Calu3 (cell line): ENCODE measurements around the gene CEACAM1. TPM values are rescaled to one million over a fixed set of nuclear protein-coding genes. Genes with fewer than 3 reads are reported as not detected.

Source experiments
- BruUV-seq: library from RNA; stranded (reverse); fragments of 400-500 nt; replicated peaks from 2 replicates; lab custom pipeline; 2021; lab: Mats Ljungman, UMichigan
- CTCF ChIA-PET: fragments of 300-600 bp; sonication (Branson Sonifier 250); formaldehyde crosslinking; loops from one replicate; lab custom pipeline; 2022; ENCODE audit warnings: antibody characterized with exemption; lab: Charles Lee
- DNase-seq: peaks from one replicate; pipeline ENCODE4 v3.0.0; 2022
- H3K27ac Mint-ChIP-seq: one replicate; pipeline ENCODE4 v1.8.0; 2022; ENCODE audit warnings: mixed read lengths; ENCODE audit not compliant: unreplicated experiment
- H3K27me3 Mint-ChIP-seq: one replicate; pipeline ENCODE4 v1.8.0; 2022; ENCODE audit warnings: mixed read lengths; ENCODE audit not compliant: unreplicated experiment
- H3K36me3 Mint-ChIP-seq: one replicate; pipeline ENCODE4 v1.8.0; 2022; ENCODE audit warnings: mild to moderate bottlenecking, moderate library complexity, mixed read lengths; ENCODE audit not compliant: insufficient read depth, unreplicated experiment
- H3K4me1 Mint-ChIP-seq: one replicate; pipeline ENCODE4 v1.8.0; 2022; ENCODE audit warnings: mild to moderate bottlenecking, low read depth, mixed read lengths; ENCODE audit not compliant: unreplicated experiment
- H3K4me3 Mint-ChIP-seq: one replicate; pipeline ENCODE4 v1.8.0; 2022; ENCODE audit warnings: mild to moderate bottlenecking, low read depth, moderate library complexity, mixed read lengths; ENCODE audit not compliant: unreplicated experiment
- H3K9me3 Mint-ChIP-seq: one replicate; pipeline ENCODE4 v1.8.0; 2022; ENCODE audit warnings: low read depth, mixed read lengths; ENCODE audit not compliant: unreplicated experiment
- CTCF ChIP-seq: fragments of 200-600 bp; IDR thresholded peaks from one replicate; pipeline ENCODE4 v1.8.0; 2022; ENCODE audit warnings: antibody characterized with exemption; ENCODE audit not compliant: unreplicated experiment
- intact Hi-C: fragments of 100-400 bp; cut with micrococcal nuclease; formaldehyde crosslinking; loops from one replicate; pipeline ENCODE4 v1.10.0; 2022; ENCODE audit not compliant: unreplicated experiment
- total RNA-seq: library from RNA; stranded (reverse); gene quantifications from 2 replicates; pipeline ENCODE4 v1.2.3, GENCODE V29; 2022

The CEACAM1 gene
- total RNA-seq, 1 experiment from 2014 or later: 132 TPM

GRCh38 chr19:42477117-42477516 lies 51.2 kb downstream of the CEACAM1 start:
- Mint-ChIP-seq H3K9me3 (peaks cover 3% of the 10 kb centered on the region), H3K4me3 (no peak overlapping the region), H3K4me1 (peaks cover 42% of the 10 kb centered on the region), H3K36me3 (no peaks in the 10 kb centered on the region), H3K27me3 (no peaks in the 10 kb centered on the region), H3K27ac (no peak overlapping the region)
- no peak for TF ChIP-seq CTCF
- intact Hi-C loops: no loop called here
- BruUV-seq: no TSS peak
- DNase-seq: no peak
- CTCF ChIA-PET: no interaction called here

- H3K4me3 Mint-ChIP-seq: no peak overlapping the region
- peaks cover 7% of the 10 kb centered on the region for H3K36me3 Mint-ChIP-seq
- no peak for TF ChIP-seq CTCF
- no peak overlapping the region for H3K27ac Mint-ChIP-seq
- no peaks in the 10 kb centered on the region for H3K9me3 Mint-ChIP-seq
- intact Hi-C loops: no loop called here
- peaks cover 36% of the 10 kb centered on the region for H3K4me1 Mint-ChIP-seq
- CTCF ChIA-PET: no interaction called here
- no peak for DNase-seq
- no peaks in the 10 kb centered on the region for H3K27me3 Mint-ChIP-seq
- no TSS peak for BruUV-seq
Observed at GRCh38 chr19:42475366-42475765, 52.9 kb downstream of the CEACAM1 start.

- Mint-ChIP-seq H3K27me3 (no peaks in the 10 kb centered on the region), H3K4me1 (peaks cover 36% of the 10 kb centered on the region), H3K4me3 (no peak overlapping the region), H3K27ac (no peak overlapping the region), H3K9me3 (no peaks in the 10 kb centered on the region), H3K36me3 (peaks cover 7% of the 10 kb centered on the region)
- BruUV-seq: no TSS peak
- intact Hi-C loops: no loop called here
- TF ChIP-seq CTCF: no peak
- no peak for DNase-seq
- CTCF ChIA-PET: interaction anchor here (0.6 kb wide), 1 partner anchor 27 kb away, joined by 3 read pairs; no protein-coding TSS in a partner anchor
Observed at GRCh38 chr19:42474743-42475142, 53.5 kb downstream of the CEACAM1 start.

- no peak overlapping the region for H3K27ac Mint-ChIP-seq
- peaks cover 7% of the 10 kb centered on the region for H3K36me3 Mint-ChIP-seq
- no peak for TF ChIP-seq CTCF
- no peak for DNase-seq
- H3K4me3 Mint-ChIP-seq: no peak overlapping the region
- peaks cover 32% of the 10 kb centered on the region for H3K4me1 Mint-ChIP-seq
- H3K9me3 Mint-ChIP-seq: no peaks in the 10 kb centered on the region
- intact Hi-C loops: no loop called here
- CTCF ChIA-PET: no interaction called here
- no peaks in the 10 kb centered on the region for H3K27me3 Mint-ChIP-seq
- no TSS peak for BruUV-seq
Observed at GRCh38 chr19:42473686-42474085, 54.6 kb downstream of the CEACAM1 start.
